DOHH2 (cell line): ENCODE measurements around the gene ZNF778.

Experiments used
- H3F3A ChIP-seq: fragments of 200-600 bp; sonication (generic), shearing (Covaris generic); 2 replicates; pipeline ENCODE4 v1.6.0; 2016; ENCODE audit warnings: antibody characterized with exemption, mild to moderate bottlenecking; ENCODE audit not compliant: control insufficient read depth, insufficient read depth
- H3K27ac ChIP-seq: fragments of 200-600 bp; sonication (generic); 2 replicates; pipeline ENCODE4 v1.5.1; 2014; ENCODE audit warnings: low read depth, mild to moderate bottlenecking, low read length, moderate library complexity
- H3K27me3 ChIP-seq: fragments of 200-600 bp; sonication (generic); 2 replicates; pipeline ENCODE4 v1.6.1; 2014; ENCODE audit warnings: mild to moderate bottlenecking, low read length, mixed read lengths; ENCODE audit not compliant: control insufficient read depth
- H3K36me3 ChIP-seq: fragments of 200-600 bp; sonication (generic); 2 replicates; pipeline ENCODE4 v1.6.1; 2014; ENCODE audit warnings: mild to moderate bottlenecking, low read length, moderate library complexity, mixed read lengths; ENCODE audit not compliant: control insufficient read depth
- H3K4me1 ChIP-seq: fragments of 200-600 bp; sonication (generic); 2 replicates; pipeline ENCODE4 v1.6.1; 2014; ENCODE audit warnings: mild to moderate bottlenecking, low read length, mixed read lengths; ENCODE audit not compliant: control insufficient read depth
- H3K4me2 ChIP-seq: fragments of 200-600 bp; sonication (generic); 2 replicates; pipeline ENCODE4 v1.6.0; 2014; ENCODE audit warnings: mild to moderate bottlenecking, low read length, moderate library complexity
- H3K4me3 ChIP-seq: fragments of 200-600 bp; sonication (generic); 2 replicates; pipeline ENCODE4 v1.5.1; 2014; ENCODE audit warnings: mild to moderate bottlenecking, low read length, mixed read lengths
- H3K79me2 ChIP-seq: fragments of 200-600 bp; sonication (generic); 2 replicates; pipeline ENCODE4 v1.6.1; 2014; ENCODE audit warnings: mild to moderate bottlenecking, low read length, mixed read lengths; ENCODE audit not compliant: control insufficient read depth
- H3K9me2 ChIP-seq: fragments of 200-600 bp; sonication (generic); replicated peaks from 2 replicates; pipeline ENCODE4 v1.6.1; 2014; ENCODE audit warnings: mild to moderate bottlenecking, low read length, mixed read lengths; ENCODE audit not compliant: control insufficient read depth
- H3K9me3 ChIP-seq: fragments of 200-600 bp; sonication (generic); 2 replicates; pipeline ENCODE4 v1.6.1; 2014; ENCODE audit warnings: antibody characterized with exemption, low read length, mixed read lengths; ENCODE audit not compliant: control insufficient read depth, insufficient read depth
- H4K20me1 ChIP-seq: fragments of 200-600 bp; sonication (generic); 2 replicates; pipeline ENCODE4 v1.6.0; 2014; ENCODE audit warnings: low read depth, mild to moderate bottlenecking, antibody characterized with exemption, low read length, moderate library complexity; ENCODE audit not compliant: control insufficient read depth, insufficient read depth
- CTCF ChIP-seq: fragments of 200-600 bp; sonication (generic); IDR thresholded peaks from one replicate; pipeline ENCODE4 v1.5.1; 2014; ENCODE audit warnings: antibody characterized with exemption, mild to moderate bottlenecking, low read depth, low read length; ENCODE audit not compliant: poor library complexity, severe bottlenecking
- EZH2phosphoT487 ChIP-seq: fragments of 200-600 bp; sonication (generic); IDR thresholded peaks from 2 replicates; pipeline ENCODE4 v1.6.1; 2017; ENCODE audit warnings: borderline replicate concordance, mild to moderate bottlenecking, antibody characterized with exemption, low read length, moderate library complexity, mixed read lengths

Gene ZNF778

GRCh38 chr16:89270666-89271345 lies 53.3 kb downstream of the ZNF778 start:
- no peak overlapping the region for H3K27ac ChIP-seq
- no peaks in the 10 kb centered on the region for H3K9me3 ChIP-seq
- H3K36me3 ChIP-seq = peaks cover 74% of the 10 kb centered on the region
- no peaks in the 10 kb centered on the region for H3K9me2 ChIP-seq
- no peaks in the 10 kb centered on the region for H3F3A ChIP-seq
- H3K4me3 ChIP-seq = no peak overlapping the region
- H3K79me2 ChIP-seq = no peaks in the 10 kb centered on the region
- no peaks in the 10 kb centered on the region for H3K4me1 ChIP-seq
- H3K4me2 ChIP-seq = no peak overlapping the region
- no peaks in the 10 kb centered on the region for H3K27me3 ChIP-seq
- TF ChIP-seq CTCF (no peak), EZH2phosphoT487 (no peak)
- H4K20me1 ChIP-seq = no peaks in the 10 kb centered on the region

- Histone ChIP-seq H3K4me2 (no peak overlapping the region), H3K27ac (no peak overlapping the region), H3K36me3 (peaks cover 79% of the 10 kb centered on the region), H4K20me1 (no peaks in the 10 kb centered on the region), H3K79me2 (no peaks in the 10 kb centered on the region), H3K27me3 (no peaks in the 10 kb centered on the region), H3F3A (no peaks in the 10 kb centered on the region), H3K9me3 (no peaks in the 10 kb centered on the region), H3K9me2 (no peaks in the 10 kb centered on the region), H3K4me3 (no peak overlapping the region), H3K4me1 (no peaks in the 10 kb centered on the region)
- TF ChIP-seq CTCF (no peak), EZH2phosphoT487 (no peak)
Measured at GRCh38 chr16:89272631-89273030, 55.1 kb downstream of the ZNF778 start.

DNA sequence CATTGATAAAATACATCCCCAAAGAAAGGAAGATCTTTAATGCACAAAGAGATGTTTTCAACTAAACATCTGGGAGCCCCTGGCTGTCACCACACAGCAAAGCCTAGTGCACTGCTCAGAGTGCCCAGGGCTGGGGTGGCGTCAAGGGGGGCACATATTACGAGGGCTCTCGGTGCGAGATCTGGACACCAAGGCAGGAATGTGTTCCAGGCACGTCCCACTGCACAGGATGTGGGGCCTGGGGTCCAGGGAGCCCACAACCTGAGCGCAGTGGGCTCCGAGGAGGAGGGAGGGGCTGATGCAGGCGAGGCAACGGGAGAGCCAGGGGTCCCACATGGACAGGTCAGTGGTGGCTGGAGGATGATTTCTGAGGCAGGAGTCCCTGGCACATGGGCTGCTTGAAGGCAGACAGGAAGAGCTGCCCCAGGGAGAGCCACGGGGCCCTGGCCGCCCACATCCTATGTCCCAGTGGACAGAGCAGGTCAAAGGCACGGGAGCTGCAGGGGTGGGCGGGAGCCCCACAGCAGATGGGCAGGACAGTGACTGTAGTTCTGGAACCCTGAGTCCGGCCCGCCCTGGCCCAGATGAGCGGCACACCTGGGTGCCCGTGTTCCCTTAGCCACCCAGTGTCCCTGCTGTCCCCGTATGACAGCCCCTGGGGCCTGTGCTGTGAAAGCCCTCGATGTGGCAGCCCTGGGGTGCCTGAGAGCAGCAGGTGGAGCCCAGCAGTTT lies 56.4 kb downstream of the ZNF778 start:
- no peaks in the 10 kb centered on the region for H3K79me2 ChIP-seq

More for the DNA sequence above, 56.4 kb downstream of the ZNF778 start:
- TF ChIP-seq EZH2phosphoT487 (no peak), CTCF (no peak)
- H3F3A ChIP-seq = no peaks in the 10 kb centered on the region
- H3K4me1 ChIP-seq = no peaks in the 10 kb centered on the region
- no peaks in the 10 kb centered on the region for H3K27me3 ChIP-seq
- H3K4me3 ChIP-seq = no peak overlapping the region
- H3K4me2 ChIP-seq = no peak overlapping the region
- no peaks in the 10 kb centered on the region for H3K9me2 ChIP-seq
- H3K27ac ChIP-seq = no peak overlapping the region
- H3K36me3 ChIP-seq = peaks cover 88% of the 10 kb centered on the region
- H3K9me3 ChIP-seq = no peaks in the 10 kb centered on the region
- no peaks in the 10 kb centered on the region for H4K20me1 ChIP-seq
